ENCODE measurements around the gene WNT7B.

Gene WNT7B

GRCh38 chr22:45906946-45907345 lies 70.0 kb downstream of the WNT7B start:
- no peak for DNase-seq (ENCODE audit: low read depth)

- no peak for DNase-seq (ENCODE audit: low read depth)
Measured at GRCh38 chr22:45905924-45906865, 70.8 kb downstream of the WNT7B start.

GRCh38 chr22:45905326-45905923 lies 71.5 kb downstream of the WNT7B start:
- DNase-seq (ENCODE audit: low read depth): no peak

GRCh38 chr22:45904236-45904635 lies 72.7 kb downstream of the WNT7B start:
- DNase-seq (ENCODE audit: low read depth): no peak

- DNase-seq (ENCODE audit: low read depth): no peak
Measured at GRCh38 chr22:45903355-45904135, 73.4 kb downstream of the WNT7B start.

- no peak for DNase-seq (ENCODE audit: low read depth)
Measured at GRCh38 chr22:45897736-45898135, 79.2 kb downstream of the WNT7B start.

- no peak for DNase-seq (ENCODE audit: low read depth)
Measured at GRCh38 chr22:45896964-45897538, 79.9 kb downstream of the WNT7B start.

- no peak for DNase-seq (ENCODE audit: low read depth)
Measured at GRCh38 chr22:45896153-45896951, 80.6 kb downstream of the WNT7B start.

GRCh38 chr22:45895436-45896152 lies 81.4 kb downstream of the WNT7B start:
- no peak for DNase-seq (ENCODE audit: low read depth)

- DNase-seq (ENCODE audit: low read depth): no peak
Measured at GRCh38 chr22:45893516-45893915, 83.4 kb downstream of the WNT7B start.

- DNase-seq (ENCODE audit: low read depth): no peak
Measured at GRCh38 chr22:45892681-45893461, 84.1 kb downstream of the WNT7B start.

GRCh38 chr22:45891996-45892621 lies 84.9 kb downstream of the WNT7B start:
- DNase-seq (ENCODE audit: low read depth): no peak

- DNase-seq (ENCODE audit: low read depth): no peak
Measured at GRCh38 chr22:45891471-45891995, 85.4 kb downstream of the WNT7B start.

- DNase-seq (ENCODE audit: low read depth): no peak
Measured at GRCh38 chr22:45891021-45891421, 85.9 kb downstream of the WNT7B start.

- DNase-seq (ENCODE audit: low read depth): no peak
Measured at GRCh38 chr22:45890351-45890635, 86.7 kb downstream of the WNT7B start.

- no peak for DNase-seq (ENCODE audit: low read depth)
Measured at GRCh38 chr22:45889539-45890350, 87.2 kb downstream of the WNT7B start.

GRCh38 chr22:45889093-45889538 lies 87.8 kb downstream of the WNT7B start:
- DNase-seq (ENCODE audit: low read depth): no peak
